ENCODE data around the gene RELN. TPM values are rescaled to one million over a fixed set of nuclear protein-coding genes. Genes with fewer than 3 reads are reported as not detected.

The RELN gene
- total RNA-seq, 4 donors from 2014 or later = 2.5 to 10.1 (median 6.5) TPM

DNA sequence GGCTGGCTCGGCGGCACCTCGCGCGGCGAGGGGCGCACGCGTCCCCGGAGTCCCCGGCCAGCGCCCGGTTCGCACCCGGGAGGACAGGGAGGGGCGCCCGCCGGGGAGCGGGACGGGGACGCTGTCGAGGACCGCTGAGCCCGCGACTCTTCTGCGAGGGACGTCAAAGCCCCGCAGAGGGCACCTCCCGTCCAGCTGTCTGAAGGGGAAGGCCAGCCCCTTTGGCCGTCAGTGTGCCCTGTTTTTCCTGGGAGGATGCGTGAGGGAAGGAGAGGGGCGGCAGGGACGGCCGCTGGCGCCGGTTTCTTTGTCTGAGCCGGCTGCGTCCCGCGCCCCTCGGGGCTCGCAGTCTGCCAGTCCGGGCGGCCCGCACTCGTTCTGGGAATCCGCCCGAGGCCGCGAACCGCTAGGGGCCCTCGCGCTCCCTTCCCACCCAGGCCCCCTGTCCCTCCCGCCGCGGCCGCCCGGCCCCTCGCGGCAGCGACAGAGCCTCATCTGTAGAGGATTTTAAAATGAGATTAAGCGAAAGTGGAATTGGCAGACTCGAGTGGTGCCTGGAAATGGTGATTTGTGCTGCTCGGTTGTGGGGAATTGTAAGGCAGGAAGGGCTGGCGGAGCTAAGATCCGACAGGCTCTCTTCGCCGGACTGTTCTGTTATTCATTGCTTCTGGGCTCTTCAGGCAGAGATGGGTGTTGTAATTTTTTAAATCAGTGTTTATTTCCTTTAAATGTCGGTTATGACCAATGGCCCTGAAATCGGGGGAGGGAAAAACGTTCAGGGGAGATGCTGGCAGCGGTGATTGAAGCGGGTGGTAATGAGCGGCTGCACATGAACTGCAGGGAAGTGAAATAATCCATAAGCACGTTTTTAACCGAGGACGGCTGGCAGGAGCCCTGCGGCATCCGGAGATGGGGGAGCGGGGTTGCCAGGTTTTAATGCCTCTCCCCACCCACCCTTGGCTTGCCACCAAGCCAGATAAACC lies 618 bp upstream of the RELN start:
- Histone ChIP-seq H3K36me3 (no peaks in the 10 kb centered on the region), H3K4me1 (peaks cover 18 to 27% (median 21%) of the 10 kb centered on the region in 4 donors), H3K27me3 (peaks cover 4 to 46% (median 28%) of the 10 kb centered on the region in 4 donors), H3K27ac (replicated peaks in 1 of 4) (peak overlapping the region; percentile 43 to 60 (median 48)), H3K9me3 (no peaks in the 10 kb centered on the region), H3K4me3 (peak overlapping the region; percentile 50 to 62 (median 55))
- intact Hi-C loops (cut with DNase I) = no loop called here
- DNase-seq (ENCODE audit: extremely low spot score) = no peak
- WGBS = under 1% methylated on average over 22 of the region's 80 CpGs
- no peak for TF ChIP-seq POLR2AphosphoS5 (IDR thresholded peaks at IDR 0.05)
- TF ChIP-seq EP300 (IDR thresholded peaks at IDR 0.05) = no peak
- TF ChIP-seq, protein P1, sequence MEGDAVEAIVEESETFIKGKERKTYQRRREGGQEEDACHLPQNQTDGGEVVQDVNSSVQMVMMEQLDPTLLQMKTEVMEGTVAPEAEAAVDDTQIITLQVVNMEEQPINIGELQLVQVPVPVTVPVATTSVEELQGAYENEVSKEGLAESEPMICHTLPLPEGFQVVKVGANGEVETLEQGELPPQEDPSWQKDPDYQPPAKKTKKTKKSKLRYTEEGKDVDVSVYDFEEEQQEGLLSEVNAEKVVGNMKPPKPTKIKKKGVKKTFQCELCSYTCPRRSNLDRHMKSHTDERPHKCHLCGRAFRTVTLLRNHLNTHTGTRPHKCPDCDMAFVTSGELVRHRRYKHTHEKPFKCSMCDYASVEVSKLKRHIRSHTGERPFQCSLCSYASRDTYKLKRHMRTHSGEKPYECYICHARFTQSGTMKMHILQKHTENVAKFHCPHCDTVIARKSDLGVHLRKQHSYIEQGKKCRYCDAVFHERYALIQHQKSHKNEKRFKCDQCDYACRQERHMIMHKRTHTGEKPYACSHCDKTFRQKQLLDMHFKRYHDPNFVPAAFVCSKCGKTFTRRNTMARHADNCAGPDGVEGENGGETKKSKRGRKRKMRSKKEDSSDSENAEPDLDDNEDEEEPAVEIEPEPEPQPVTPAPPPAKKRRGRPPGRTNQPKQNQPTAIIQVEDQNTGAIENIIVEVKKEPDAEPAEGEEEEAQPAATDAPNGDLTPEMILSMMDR (IDR thresholded peaks at IDR 0.05) = no peak

DNA sequence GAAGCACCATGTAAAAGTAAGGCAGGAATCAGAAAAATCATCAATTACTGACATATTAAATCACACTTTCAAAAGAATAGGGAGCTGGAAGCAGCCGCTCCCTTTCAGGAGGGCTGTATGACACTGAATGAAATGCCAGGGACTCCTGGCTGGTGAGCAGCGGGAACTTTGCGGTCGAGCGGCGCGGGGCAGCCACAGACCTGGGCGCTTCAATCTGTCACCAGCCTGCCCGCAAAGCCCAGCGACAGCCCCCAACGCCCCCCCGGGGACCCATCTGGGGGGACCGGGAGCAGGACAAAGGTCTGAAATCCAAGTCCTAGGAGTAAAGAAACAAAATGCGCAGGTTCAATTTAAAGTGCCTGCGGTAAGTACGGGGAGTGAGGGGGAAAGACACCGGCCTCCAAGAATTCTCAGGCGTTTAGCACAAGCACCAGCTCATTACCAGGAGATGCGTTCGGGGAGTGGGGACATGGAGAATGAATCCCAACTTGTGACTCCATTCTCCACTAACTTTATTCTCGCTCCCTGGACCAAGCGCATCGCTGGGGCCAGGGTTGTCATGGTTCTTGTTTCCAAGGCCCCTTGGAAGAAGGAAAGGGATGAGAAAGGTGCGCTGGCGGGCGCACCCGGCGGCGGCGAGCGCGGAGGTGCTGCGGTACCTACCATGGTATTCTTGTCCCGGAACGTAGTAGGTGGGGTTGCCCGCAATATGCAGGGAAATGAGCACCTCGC lies 824 bp downstream of the RELN start:
- TF ChIP-seq EP300 (IDR thresholded peaks at IDR 0.05) = no peak
- no peak for DNase-seq (ENCODE audit: extremely low spot score)

DNA sequence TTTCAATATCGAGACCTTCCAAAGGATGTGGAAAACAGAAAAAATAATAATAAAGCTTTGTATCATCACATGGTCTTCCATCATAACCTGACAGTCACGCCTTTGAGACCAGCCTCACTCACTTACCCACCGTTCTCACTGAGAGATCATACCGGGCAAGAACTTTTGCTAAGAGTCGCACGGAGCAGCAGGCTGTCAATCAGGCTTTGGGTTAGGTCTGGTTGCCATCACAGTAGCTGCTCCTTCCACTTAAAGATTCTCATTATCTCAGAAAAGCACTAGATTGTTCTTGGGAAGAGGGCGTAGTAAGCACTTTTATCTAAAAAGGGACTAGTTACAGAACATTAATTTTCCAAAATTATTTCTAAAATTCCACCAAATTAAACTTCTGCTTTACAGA lies 2.0 kb downstream of the RELN start:
- Histone ChIP-seq H3K27me3 (peaks cover 4 to 46% (median 28%) of the 10 kb centered on the region in 4 donors), H3K4me1 (peaks cover 18 to 27% (median 21%) of the 10 kb centered on the region in 4 donors), H3K4me3 (no peak overlapping the region), H3K36me3 (no peaks in the 10 kb centered on the region), H3K9me3 (no peaks in the 10 kb centered on the region), H3K27ac (replicated peaks in 1 of 4) (no peak overlapping the region)
- DNase-seq (ENCODE audit: extremely low spot score) = no peak
- TF ChIP-seq POLR2AphosphoS5 (IDR thresholded peaks at IDR 0.05) = no peak
- TF ChIP-seq POLR2A (IDR thresholded peaks at IDR 0.05; ENCODE audit: low read depth) = no peak
- TF ChIP-seq, protein P1 (IDR thresholded peaks at IDR 0.05) = no peak
- no peak for TF ChIP-seq EP300 (IDR thresholded peaks at IDR 0.05)
- 60% methylated on average over 7 of the region's 7 CpGs for WGBS
- intact Hi-C loops (cut with DNase I) = no loop called here

More for the DNA sequence above, 824 bp downstream of the RELN start:
- H3K4me1 ChIP-seq = peaks cover 18 to 27% (median 21%) of the 10 kb centered on the region in 4 donors
- intact Hi-C loops (cut with DNase I) = no loop called here
- peak overlapping the region in 1 of 4 donors; percentile 60 for H3K27ac ChIP-seq (replicated peaks in 1 of 4)
- H3K9me3 ChIP-seq = no peaks in the 10 kb centered on the region
- WGBS = 3% methylated on average over 29 of the region's 37 CpGs
- peak overlapping the region; percentile 50 to 62 (median 55) for H3K4me3 ChIP-seq
- H3K27me3 ChIP-seq = peaks cover 4 to 46% (median 28%) of the 10 kb centered on the region in 4 donors
- H3K36me3 ChIP-seq = no peaks in the 10 kb centered on the region

GRCh38 chr7:103985565-103986126 lies 3.8 kb downstream of the RELN start:
- Histone ChIP-seq H3K27me3 (peaks cover 4 to 34% (median 24%) of the 10 kb centered on the region in 4 donors), H3K4me3 (no peak overlapping the region), H3K36me3 (no peaks in the 10 kb centered on the region), H3K27ac (replicated peaks in 1 of 4) (no peak overlapping the region), H3K4me1 (peaks cover 16 to 23% (median 20%) of the 10 kb centered on the region in 4 donors), H3K9me3 (no peaks in the 10 kb centered on the region)
- intact Hi-C loops (cut with DNase I) = no loop called here
- no peak for DNase-seq (ENCODE audit: extremely low spot score)
- 87% methylated on average over 6 of the region's 6 CpGs for WGBS
- TF ChIP-seq POLR2AphosphoS5 (IDR thresholded peaks at IDR 0.05) (no peak), POLR2A (IDR thresholded peaks at IDR 0.05; ENCODE audit: low read depth) (no peak), EP300 (IDR thresholded peaks at IDR 0.05) (no peak)
- TF ChIP-seq, protein P1 (IDR thresholded peaks at IDR 0.05) = no peak
